Measurements from ENCODE around the gene PIEZO2. TPM values are rescaled to one million over a fixed set of nuclear protein-coding genes. Genes with fewer than 3 reads are reported as not detected.

PIEZO2 gene
- total RNA-seq (2021; fragmentation: NEBNext Ultra II Directional; extraction: Animal tissue kit (Norgen Biotek cat#: 25700)) (14.7 and 16.5 TPM in 2 replicates), polyA plus RNA-seq (2011; rRNA removed) (4.7 and 6.0 TPM in 2 replicates), polyA minus RNA-seq (2011; rRNA and poly(A)+ RNA removed) (17.0 and 29.0 TPM in 2 replicates)
- polyA plus RNA-seq (2011; cell fraction: cytosol; rRNA removed) = 4.5 TPM
- 14.4 TPM for polyA plus RNA-seq (2011; cell fraction: nucleus; rRNA removed)
- 3.9 to 7.0 TPM (median 4.7 TPM) in 4 replicates for polyA plus RNA-seq (2012, experiment 1 of 2)
- 0.64 TPM for polyA plus RNA-seq (2012, experiment 2 of 2)
- 10.3 TPM for polyA plus RNA-seq (2013, experiment 1 of 2)
- 9.3 TPM for polyA plus RNA-seq (2013, experiment 2 of 2)
- 9.8 TPM for polyA minus RNA-seq (2011; cell fraction: cytosol; rRNA and poly(A)+ RNA removed)
- 21.0 TPM for polyA minus RNA-seq (2011; cell fraction: nucleus; rRNA and poly(A)+ RNA removed)
- long read RNA-seq, experiment 1, partial matches to known transcripts = 0 of 1 reads
- long read RNA-seq, experiment 1, other reads (novel, unspliced or antisense) = 1 of 1 reads
- long read RNA-seq, experiment 2 = 0 reads

GRCh38 chr18:11149441-11150270 is at the start of gene PIEZO2:
PIEZO2 (minus strand) TSS chr18:11149569; CDS start chr18:11148588, 981 bp downstream.
- H3K4me3 ChIP-seq (ENCODE audit: extremely low read depth in 1 of 4, insufficient read depth in 2 of 4, low read depth in 3 of 4, low read length in 4 of 4) = peak within 1 kb of the TSS; percentile 43 to 70 (median 50)
- peaks cover 12 to 22% (median 18%) of the 10 kb centered on the region in 4 experiments for H3K4me1 ChIP-seq (replicated peaks in 1 of 4; ENCODE audit: control insufficient read depth in 3 of 4, insufficient read depth in 4 of 4, low read length in 3 of 4)
- peak within 1 kb of the TSS; percentile 8 for H4K5ac ChIP-seq (ENCODE audit: insufficient read length, low read depth, low read length)
- FAIRE-seq (no peak), DNase-seq (ENCODE audit: low read depth in 1 of 2, low spot score in 2 of 2) (peak in 1 of 2 experiments; percentile 92)
- WGBS, 2 experiments (ENCODE audit: extremely low coverage in 1 of 2, insufficient coverage in 1 of 2, insufficient read length in 1 of 2, insufficient replicate concordance in 2 of 2, low coverage in 1 of 2, low lambda C conversion rate in 2 of 2, missing lambda C conversion rate in 1 of 2) = 9% methylated on average over 34 of the region's 62 CpGs; no CpG with 5 or more reads in 1 of the 2 experiments
- H3K79me2 ChIP-seq (ENCODE audit: control insufficient read depth in 1 of 2, insufficient read depth in 2 of 2, low read length in 2 of 2) = 0 out of 4 replicates have a peak, but pooled peaks cover 0 to 3% of the 10 kb centered on the region in 2 experiments
- H3K4ac ChIP-seq (replicated peaks; ENCODE audit: insufficient read length, low read depth, low read length) = no peak within 1 kb of the TSS
- H3K23me2 ChIP-seq (ENCODE audit: low read depth, low read length) = peaks cover 28% of the 10 kb centered on the region
- H2AFZ ChIP-seq (ENCODE audit: low read length) = peak within 1 kb of the TSS; percentile 78
- no peak within 1 kb of the TSS for H2BK120ac ChIP-seq (replicated peaks; ENCODE audit: low read depth, low read length)
- H2BK12ac ChIP-seq (ENCODE audit: low read depth, low read length) = no peak within 1 kb of the TSS; the same call in 1 of the 2 replicates
- H3K23ac ChIP-seq (ENCODE audit: insufficient read length) = no peak within 1 kb of the TSS
- 0 out of 2 replicates have a peak, but pooled peaks cover 4% of the 10 kb centered on the region for H3K79me1 ChIP-seq (ENCODE audit: low read depth, low read length)
- H3K14ac ChIP-seq (ENCODE audit: insufficient read length) = no peak within 1 kb of the TSS
- H2BK20ac ChIP-seq (ENCODE audit: low read length) = 0 out of 2 replicates have a peak within 1 kb of the TSS, but pooled peaks have one; percentile 72
- H4K20me1 ChIP-seq (replicated peaks in 1 of 2; ENCODE audit: control insufficient read depth in 1 of 2, insufficient read depth in 2 of 2, low read length in 2 of 2) = peaks cover 0 to 6% of the 10 kb centered on the region in 2 experiments
- H3K4me2 ChIP-seq (ENCODE audit: insufficient read depth in 1 of 2, low read depth in 2 of 2, low read length in 2 of 2) = peak within 1 kb of the TSS; percentile 53 to 85
- peak within 1 kb of the TSS; percentile 50; the same call in 1 of the 2 replicates for H2BK15ac ChIP-seq (ENCODE audit: low read length)
- peak within 1 kb of the TSS in 2 of 4 experiments; percentile 20 to 27; a peak in 2 of 7 replicates for H3K9ac ChIP-seq (replicated peaks in 1 of 4; ENCODE audit: extremely low read depth in 1 of 4, low read depth in 3 of 4, low read length in 3 of 4)
- H3K18ac ChIP-seq (ENCODE audit: extremely low read depth, low read length) = peak within 1 kb of the TSS; percentile 94
- no peak within 1 kb of the TSS for H3K27ac ChIP-seq (ENCODE audit: low read depth, low read length)
- H4K91ac ChIP-seq (replicated peaks; ENCODE audit: insufficient read length, low read length) = peak within 1 kb of the TSS; percentile 87
- peak within 1 kb of the TSS; percentile 38; the same call in 1 of the 2 replicates for H2BK5ac ChIP-seq (ENCODE audit: low read depth, low read length)
- CTCF ChIA-PET (ENCODE audit: partially characterized antibody) = interaction anchor here (0.6 to 9.0 kb wide), 7 partner anchors 7 to 1419 kb away, joined by 3 to 96 read pairs (median 5); no protein-coding TSS in a partner anchor
- H3K9me3 ChIP-seq (ENCODE audit: insufficient read depth in 2 of 2, low read depth in 1 of 2, low read length in 1 of 2) = no peaks in the 10 kb centered on the region
- H4K8ac ChIP-seq (ENCODE audit: extremely low read depth, insufficient read depth, low read length) = peak within 1 kb of the TSS; percentile 73
- peaks cover 14 to 46% (median 35%) of the 10 kb centered on the region in 4 experiments; a peak in 6 of 7 replicates for H3K27me3 ChIP-seq (replicated peaks in 1 of 4; ENCODE audit: control insufficient read depth in 3 of 4, extremely low read depth in 1 of 4, insufficient read depth in 3 of 4, low read length in 3 of 4)
- no peaks in the 10 kb centered on the region for H3K36me3 ChIP-seq (ENCODE audit: control insufficient read depth in 2 of 4, insufficient read depth in 4 of 4, low read length in 3 of 4)
- POLR2A ChIA-PET (ENCODE audit: partially characterized antibody) = interaction anchor here (1.4 to 1.8 kb wide), 2 partner anchors 16 to 354 kb away, joined by 3 to 5 read pairs; no protein-coding TSS in a partner anchor
- H2AK5ac ChIP-seq (ENCODE audit: low read depth, low read length) = no peak within 1 kb of the TSS
- H3K56ac ChIP-seq (replicated peaks; ENCODE audit: insufficient read length, low read depth, low read length) = peak within 1 kb of the TSS; percentile 48
- TF ChIP-seq EP300 (IDR thresholded peaks at IDR 0.05; ENCODE audit: borderline replicate concordance in 1 of 2, low read depth in 2 of 2, low read length in 2 of 2) (no peak), YY1 (IDR thresholded peaks at IDR 0.05; ENCODE audit: low read depth, low read length) (no peak), HDAC6 (IDR thresholded peaks at IDR 0.05; ENCODE audit: low read depth, low read length) (no peak), CTBP2 (IDR thresholded peaks at IDR 0.05; ENCODE audit: borderline replicate concordance, insufficient read depth, insufficient read length, low read length) (no peak), PHF8 (conservative IDR thresholded peaks at IDR 0.05; ENCODE audit: low read depth, low read length) (0 out of 2 replicates have a peak, but pooled peaks have one; percentile 9), SP2 (IDR thresholded peaks at IDR 0.05; ENCODE audit: low read length) (peak; percentile 14; the same call in 1 of the 2 replicates), KDM5A (IDR thresholded peaks at IDR 0.05; ENCODE audit: low read length) (no peak), MAFK (IDR thresholded peaks at IDR 0.05; ENCODE audit: low read depth, low read length) (no peak)
